ENCODE results near the gene PSRC1.
A peak's percentile ranks its signal among the peaks of the same experiment; 100 is the strongest.

Gene PSRC1

GRCh38 chr1:109280862-109281261 is 2.1 kb downstream of the PSRC1 start:
- TF ChIP-seq, protein P1, sequence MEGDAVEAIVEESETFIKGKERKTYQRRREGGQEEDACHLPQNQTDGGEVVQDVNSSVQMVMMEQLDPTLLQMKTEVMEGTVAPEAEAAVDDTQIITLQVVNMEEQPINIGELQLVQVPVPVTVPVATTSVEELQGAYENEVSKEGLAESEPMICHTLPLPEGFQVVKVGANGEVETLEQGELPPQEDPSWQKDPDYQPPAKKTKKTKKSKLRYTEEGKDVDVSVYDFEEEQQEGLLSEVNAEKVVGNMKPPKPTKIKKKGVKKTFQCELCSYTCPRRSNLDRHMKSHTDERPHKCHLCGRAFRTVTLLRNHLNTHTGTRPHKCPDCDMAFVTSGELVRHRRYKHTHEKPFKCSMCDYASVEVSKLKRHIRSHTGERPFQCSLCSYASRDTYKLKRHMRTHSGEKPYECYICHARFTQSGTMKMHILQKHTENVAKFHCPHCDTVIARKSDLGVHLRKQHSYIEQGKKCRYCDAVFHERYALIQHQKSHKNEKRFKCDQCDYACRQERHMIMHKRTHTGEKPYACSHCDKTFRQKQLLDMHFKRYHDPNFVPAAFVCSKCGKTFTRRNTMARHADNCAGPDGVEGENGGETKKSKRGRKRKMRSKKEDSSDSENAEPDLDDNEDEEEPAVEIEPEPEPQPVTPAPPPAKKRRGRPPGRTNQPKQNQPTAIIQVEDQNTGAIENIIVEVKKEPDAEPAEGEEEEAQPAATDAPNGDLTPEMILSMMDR (IDR thresholded peaks at IDR 0.05; ENCODE audit: borderline replicate concordance, control extremely low read depth, extremely low read depth, insufficient read depth, missing control alignments): no peak
- no peak for DNase-seq (ENCODE audit: low spot score)
- in situ Hi-C loops (cut with MboI; ENCODE audit: low sequenced_read_pairs, unreplicated experiment): loop anchor here (10.0 kb wide), 1 partner anchor 254 kb away; the partner anchor contains the start of gene GPR61

DNA sequence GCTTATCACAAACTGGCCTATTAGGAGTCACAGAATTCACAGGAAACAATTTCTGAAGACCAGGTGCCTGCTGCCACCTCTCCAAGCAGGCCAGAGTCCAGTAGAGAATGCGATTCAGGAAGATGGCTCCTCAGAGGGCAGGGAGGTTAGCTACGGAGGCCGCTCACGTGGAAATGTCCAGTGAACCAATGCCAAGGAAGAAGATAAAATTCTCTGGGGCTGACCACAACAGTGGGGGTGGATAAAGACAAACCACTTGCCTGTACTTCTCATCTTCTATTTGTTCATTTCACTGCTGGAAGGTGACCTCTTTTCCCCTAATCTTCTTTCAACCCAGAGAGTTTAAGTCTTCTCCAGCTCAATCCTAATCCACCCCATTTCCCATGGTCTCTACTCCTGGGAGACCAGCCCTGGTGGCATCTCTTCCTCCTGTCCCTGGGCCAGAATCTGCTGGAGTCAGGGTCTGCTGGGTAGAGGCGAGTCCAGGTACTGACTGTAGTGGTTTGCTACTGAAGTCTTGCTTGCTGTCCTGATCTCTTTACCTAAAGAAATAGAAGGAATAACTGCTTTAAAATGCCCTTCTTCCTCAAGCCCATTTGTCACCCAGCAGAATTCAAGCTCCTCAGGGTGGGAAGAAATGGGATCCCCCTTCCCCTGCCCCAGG is 3.2 kb downstream of the PSRC1 start:
- DNase-seq (ENCODE audit: low spot score): no peak
- TF ChIP-seq, protein P1 (IDR thresholded peaks at IDR 0.05; ENCODE audit: borderline replicate concordance, control extremely low read depth, extremely low read depth, insufficient read depth, missing control alignments): no peak
- in situ Hi-C loops (cut with MboI; ENCODE audit: low sequenced_read_pairs, unreplicated experiment): loop anchor here (5.0 to 10.0 kb wide), 2 partner anchors 118 to 255 kb away; partner anchors contain the start of genes GPR61 and SORT1

DNA sequence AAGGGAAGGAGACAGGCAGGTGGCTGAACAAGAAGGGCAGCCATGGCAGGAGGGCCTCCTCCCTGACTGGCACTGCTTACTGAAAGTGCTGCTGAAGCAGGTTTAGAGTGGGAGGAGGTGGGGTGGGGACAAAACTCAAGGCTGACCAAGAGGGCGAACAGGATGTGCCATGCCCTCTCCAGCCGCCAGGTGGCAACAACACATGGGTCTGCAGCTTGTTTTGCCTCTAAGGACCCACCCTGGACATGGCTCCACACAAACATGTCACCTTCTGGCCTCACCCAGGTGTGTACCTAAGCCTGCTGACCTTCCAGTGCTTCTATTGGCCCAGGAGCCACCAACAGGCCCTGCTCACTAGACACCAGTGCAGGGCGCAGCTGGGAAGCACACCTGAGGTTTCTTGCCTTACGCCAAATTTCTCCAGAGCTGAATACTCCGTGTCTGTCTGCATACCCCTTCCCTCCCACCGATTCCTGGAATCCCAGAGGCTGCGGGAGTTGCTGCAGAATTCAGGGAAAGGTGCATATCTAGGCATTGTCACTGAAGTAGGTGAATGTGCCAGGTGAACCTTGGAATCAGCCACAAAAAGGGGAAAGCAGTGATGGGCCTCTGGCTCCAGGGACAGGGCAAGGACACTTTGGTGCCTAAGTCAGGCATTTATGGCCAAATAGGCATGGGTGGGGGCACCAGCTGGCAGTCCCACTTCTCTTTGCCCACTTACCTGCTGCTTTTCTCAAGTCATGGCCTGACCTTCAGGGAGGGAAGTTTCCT is 5.3 kb downstream of the PSRC1 start:
- in situ Hi-C loops (cut with MboI; ENCODE audit: low sequenced_read_pairs, unreplicated experiment): loop anchor here (5.0 kb wide), 1 partner anchor 120 kb away; the partner anchor contains the start of gene SORT1
- TF ChIP-seq, protein P1 (IDR thresholded peaks at IDR 0.05; ENCODE audit: borderline replicate concordance, control extremely low read depth, extremely low read depth, insufficient read depth, missing control alignments): peak; percentile 84
- DNase-seq (ENCODE audit: low spot score): peak; percentile 89

DNA sequence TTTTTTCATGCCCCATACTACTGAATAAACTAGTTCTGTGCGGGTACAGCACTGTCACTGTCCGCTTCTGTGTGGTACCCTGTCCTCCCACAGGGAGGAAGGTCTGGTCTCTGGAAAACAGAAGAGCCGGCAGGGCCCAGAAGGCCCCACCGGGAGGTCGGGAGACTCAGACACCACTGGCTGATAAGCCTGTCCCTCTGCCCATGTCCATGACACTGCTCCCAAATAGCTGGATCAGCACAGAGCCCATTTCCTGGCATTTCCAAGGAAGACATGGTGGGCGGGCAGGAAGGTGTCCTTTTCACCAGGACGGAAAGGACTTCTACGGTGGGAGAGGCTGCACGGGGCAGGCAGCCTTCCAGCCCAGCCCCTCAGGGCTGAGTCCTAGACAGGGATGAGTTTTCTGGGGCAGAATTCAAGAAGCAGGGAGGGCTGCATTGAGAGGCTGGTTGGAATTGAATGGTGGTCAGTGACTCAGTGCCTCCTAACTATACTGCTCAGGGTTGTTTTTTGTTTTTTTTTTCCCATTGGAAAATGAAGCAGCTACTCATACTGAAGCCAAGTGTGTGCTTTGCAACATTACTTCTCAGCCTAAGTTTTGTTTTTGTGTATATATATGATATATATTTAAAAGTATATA is 7.1 kb downstream of the PSRC1 start:
- in situ Hi-C loops (cut with MboI; ENCODE audit: low sequenced_read_pairs, unreplicated experiment): loop anchor here (5.0 kb wide), 1 partner anchor 121 kb away; the partner anchor contains the start of gene SORT1
- TF ChIP-seq, protein P1 (IDR thresholded peaks at IDR 0.05; ENCODE audit: borderline replicate concordance, control extremely low read depth, extremely low read depth, insufficient read depth, missing control alignments): no peak
- no peak for DNase-seq (ENCODE audit: low spot score)

DNA sequence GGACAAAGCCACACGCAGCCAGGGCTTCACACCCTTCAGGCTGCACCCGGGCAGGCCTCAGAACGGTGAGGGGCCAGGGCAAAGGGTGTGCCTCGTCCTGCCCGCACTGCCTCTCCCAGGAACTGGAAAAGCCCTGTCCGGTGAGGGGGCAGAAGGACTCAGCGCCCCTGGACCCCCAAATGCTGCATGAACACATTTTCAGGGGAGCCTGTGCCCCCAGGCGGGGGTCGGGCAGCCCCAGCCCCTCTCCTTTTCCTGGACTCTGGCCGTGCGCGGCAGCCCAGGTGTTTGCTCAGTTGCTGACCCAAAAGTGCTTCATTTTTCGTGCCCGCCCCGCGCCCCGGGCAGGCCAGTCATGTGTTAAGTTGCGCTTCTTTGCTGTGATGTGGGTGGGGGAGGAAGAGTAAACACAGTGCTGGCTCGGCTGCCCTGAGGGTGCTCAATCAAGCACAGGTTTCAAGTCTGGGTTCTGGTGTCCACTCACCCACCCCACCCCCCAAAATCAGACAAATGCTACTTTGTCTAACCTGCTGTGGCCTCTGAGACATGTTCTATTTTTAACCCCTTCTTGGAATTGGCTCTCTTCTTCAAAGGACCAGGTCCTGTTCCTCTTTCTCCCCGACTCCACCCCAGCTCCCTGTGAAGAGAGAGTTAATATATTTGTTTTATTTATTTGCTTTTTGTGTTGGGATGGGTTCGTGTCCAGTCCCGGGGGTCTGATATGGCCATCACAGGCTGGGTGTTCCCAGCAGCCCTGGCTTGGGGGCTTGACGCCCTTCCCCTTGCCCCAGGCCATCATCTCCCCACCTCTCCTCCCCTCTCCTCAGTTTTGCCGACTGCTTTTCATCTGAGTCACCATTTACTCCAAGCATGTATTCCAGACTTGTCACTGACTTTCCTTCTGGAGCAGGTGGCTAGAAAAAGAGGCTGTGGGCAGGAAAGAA is 8.1 kb downstream of the PSRC1 start:
- TF ChIP-seq, protein P1 (IDR thresholded peaks at IDR 0.05; ENCODE audit: borderline replicate concordance, control extremely low read depth, extremely low read depth, insufficient read depth, missing control alignments): no peak
- no peak for DNase-seq (ENCODE audit: low spot score)
- in situ Hi-C loops (cut with MboI; ENCODE audit: low sequenced_read_pairs, unreplicated experiment): loop anchor here (5.0 kb wide), 1 partner anchor 122 kb away; the partner anchor contains the start of gene SORT1

Measured in GM13976 (cell line).